CD4-positive, alpha-beta T cell treated with Interleukin-10 for 1 hour (primary cell): ENCODE data around the gene CHPT1.

Experiments used
- DNase-seq: peaks from one replicate; pipeline ENCODE4 v3.0.0-alpha.2; 2020

The CHPT1 gene

GRCh38 chr12:101686176-101686575, 11.3 kb upstream of the CHPT1 start:
- no peak for DNase-seq

- no peak for DNase-seq
Observed at GRCh38 chr12:101690544-101691098, 6.8 kb upstream of the CHPT1 start.

GRCh38 chr12:101691503-101692096, 5.8 kb upstream of the CHPT1 start:
- no peak for DNase-seq

GRCh38 chr12:101694297-101694848, 3.1 kb upstream of the CHPT1 start:
- DNase-seq, result no peak

GRCh38 chr12:101694986-101695385, 2.5 kb upstream of the CHPT1 start:
- DNase-seq, result no peak

GRCh38 chr12:101695706-101696105, 1.7 kb upstream of the CHPT1 start:
- no peak for DNase-seq

GRCh38 chr12:101696251-101697196, 916 bp upstream of the CHPT1 start:
- peak; percentile 4 for DNase-seq

- DNase-seq, result peak; percentile 5
Observed at GRCh38 chr12:101697930-101698799, 725 bp downstream of the CHPT1 start.

- peak; percentile 7 for DNase-seq
Observed at GRCh38 chr12:101698800-101699347, 1.4 kb downstream of the CHPT1 start.

GRCh38 chr12:101700299-101700820, 2.9 kb downstream of the CHPT1 start:
- DNase-seq, result no peak

GRCh38 chr12:101703487-101703886, 6.0 kb downstream of the CHPT1 start:
- DNase-seq, result no peak

GRCh38 chr12:101706403-101706802, 9.0 kb downstream of the CHPT1 start:
- DNase-seq, result no peak

- DNase-seq, result no peak
Observed at GRCh38 chr12:101707131-101707782, 9.8 kb downstream of the CHPT1 start.

- no peak for DNase-seq
Observed at GRCh38 chr12:101710288-101710687, 12.8 kb downstream of the CHPT1 start.

GRCh38 chr12:101713059-101713682, 15.7 kb downstream of the CHPT1 start:
- no peak for DNase-seq

- no peak for DNase-seq
Observed at GRCh38 chr12:101713930-101714329, 16.5 kb downstream of the CHPT1 start.

GRCh38 chr12:101714877-101715444, 17.5 kb downstream of the CHPT1 start:
- DNase-seq, result no peak

GRCh38 chr12:101719566-101719965, 22.1 kb downstream of the CHPT1 start:
- no peak for DNase-seq

GRCh38 chr12:101720118-101720517, 22.7 kb downstream of the CHPT1 start:
- DNase-seq, result no peak

- no peak for DNase-seq
Observed at GRCh38 chr12:101722392-101722791, 25.0 kb downstream of the CHPT1 start.

- DNase-seq, result no peak
Observed at GRCh38 chr12:101727098-101727497, 29.7 kb downstream of the CHPT1 start.
